Measurements from ENCODE around the gene NUP85. TPM values are rescaled to one million over a fixed set of nuclear protein-coding genes. Genes with fewer than 3 reads are reported as not detected.

NUP85 gene
- polyA plus RNA-seq, 6 donors from 2014 or later: 11.7 to 41.1 (median 33.4) TPM

- Mint-ChIP-seq H3K4me1 (peaks cover 12 to 19% (median 12%) of the 10 kb centered on the region in 3 donors), H3K36me3 (peaks cover 4 to 18% of the 10 kb centered on the region in 2 donors), H3K27me3 (no peaks in the 10 kb centered on the region), H3K9me3 (no peaks in the 10 kb centered on the region), H3K4me3 (no peak overlapping the region), H3K27ac (peak overlapping the region in 2 of 6 donors; percentile 77 to 94)
- DNase-seq (no peak), ATAC-seq (ENCODE audit: low read depth in 2 of 2) (no peak)
Observed at GRCh38 chr17:75239214-75239613, 33.7 kb downstream of the NUP85 start.

- Mint-ChIP-seq H3K36me3 (peaks cover 4 to 11% of the 10 kb centered on the region in 2 donors), H3K27me3 (no peaks in the 10 kb centered on the region), H3K4me3 (no peak overlapping the region), H3K9me3 (no peaks in the 10 kb centered on the region), H3K4me1 (peaks cover 17 to 24% (median 18%) of the 10 kb centered on the region in 3 donors), H3K27ac (peak overlapping the region in 4 of 6 donors; percentile 26 to 84 (median 56))
- no peak for DNase-seq
- no peak for ATAC-seq (ENCODE audit: low read depth in 2 of 2)
Observed at GRCh38 chr17:75239778-75240393, 34.4 kb downstream of the NUP85 start.

GRCh38 chr17:75240394-75241142 is 35.1 kb downstream of the NUP85 start:
- Mint-ChIP-seq H3K4me1 (peaks cover 17 to 25% (median 20%) of the 10 kb centered on the region in 3 donors), H3K36me3 (peaks cover 4 to 7% of the 10 kb centered on the region in 2 donors), H3K9me3 (no peaks in the 10 kb centered on the region), H3K4me3 (no peak overlapping the region), H3K27ac (peak overlapping the region in 4 of 6 donors; percentile 26 to 80 (median 69)), H3K27me3 (no peaks in the 10 kb centered on the region)
- DNase-seq: no peak
- no peak for ATAC-seq (ENCODE audit: low read depth in 2 of 2)

GRCh38 chr17:75241143-75241430 is 35.6 kb downstream of the NUP85 start:
- DNase-seq: no peak
- H3K36me3 Mint-ChIP-seq: peaks cover 4 to 7% of the 10 kb centered on the region in 2 donors
- H3K27me3 Mint-ChIP-seq: no peaks in the 10 kb centered on the region
- ATAC-seq (ENCODE audit: low read depth in 2 of 2): no peak
- H3K9me3 Mint-ChIP-seq: no peaks in the 10 kb centered on the region
- no peak overlapping the region for H3K27ac Mint-ChIP-seq
- peaks cover 17 to 30% (median 21%) of the 10 kb centered on the region in 3 donors for H3K4me1 Mint-ChIP-seq
- H3K4me3 Mint-ChIP-seq: no peak overlapping the region

- no peak for ATAC-seq (ENCODE audit: low read depth in 2 of 2)
- H3K27ac Mint-ChIP-seq: peak overlapping the region in 3 of 6 donors; percentile 81 to 87 (median 83)
- no peaks in the 10 kb centered on the region for H3K27me3 Mint-ChIP-seq
- H3K36me3 Mint-ChIP-seq: peaks cover 4 to 7% of the 10 kb centered on the region in 2 donors
- H3K4me1 Mint-ChIP-seq: peaks cover 17 to 30% (median 24%) of the 10 kb centered on the region in 3 donors
- DNase-seq: no peak
- no peaks in the 10 kb centered on the region for H3K9me3 Mint-ChIP-seq
- H3K4me3 Mint-ChIP-seq: no peak overlapping the region
Observed at GRCh38 chr17:75241502-75241901, 36.0 kb downstream of the NUP85 start.

GRCh38 chr17:75241996-75242460 is 36.5 kb downstream of the NUP85 start:
- Mint-ChIP-seq H3K9me3 (no peaks in the 10 kb centered on the region), H3K4me3 (peak overlapping the region in 1 of 8 donors; percentile 36), H3K36me3 (peaks cover 4 to 7% of the 10 kb centered on the region in 2 donors), H3K4me1 (peaks cover 21 to 30% (median 24%) of the 10 kb centered on the region in 3 donors), H3K27me3 (no peaks in the 10 kb centered on the region), H3K27ac (peak overlapping the region in 5 of 6 donors; percentile 27 to 87 (median 62))
- no peak for DNase-seq
- peak in 1 of 2 donors; percentile 3 for ATAC-seq (ENCODE audit: low read depth in 2 of 2)

- H3K4me1 Mint-ChIP-seq: peaks cover 21 to 30% (median 24%) of the 10 kb centered on the region in 3 donors
- H3K9me3 Mint-ChIP-seq: no peaks in the 10 kb centered on the region
- H3K27ac Mint-ChIP-seq: peak overlapping the region in 4 of 6 donors; percentile 38 to 87 (median 64)
- peaks cover 4 to 7% of the 10 kb centered on the region in 2 donors for H3K36me3 Mint-ChIP-seq
- peak overlapping the region in 1 of 8 donors; percentile 36 for H3K4me3 Mint-ChIP-seq
- DNase-seq: no peak
- ATAC-seq (ENCODE audit: low read depth in 2 of 2): peak; percentile 54 to 65
- H3K27me3 Mint-ChIP-seq: no peaks in the 10 kb centered on the region
Observed at GRCh38 chr17:75242461-75243042, 37.1 kb downstream of the NUP85 start.

GRCh38 chr17:75244133-75244866 is 38.8 kb downstream of the NUP85 start:
- Mint-ChIP-seq H3K27me3 (no peaks in the 10 kb centered on the region), H3K4me1 (peaks cover 17 to 26% (median 21%) of the 10 kb centered on the region in 3 donors), H3K4me3 (peak overlapping the region in 6 of 8 donors; percentile 2 to 85 (median 45)), H3K27ac (peak overlapping the region; percentile 78 to 93 (median 90)), H3K9me3 (no peaks in the 10 kb centered on the region), H3K36me3 (peaks cover 0 to 4% of the 10 kb centered on the region in 2 donors)
- DNase-seq (peak; percentile 37), ATAC-seq (ENCODE audit: low read depth in 2 of 2) (peak; percentile 69 to 76)

- ATAC-seq (ENCODE audit: low read depth in 2 of 2): no peak
- Mint-ChIP-seq H3K4me1 (peaks cover 23 to 32% (median 28%) of the 10 kb centered on the region in 3 donors), H3K4me3 (peak overlapping the region in 2 of 8 donors; percentile 2 to 53), H3K36me3 (peaks cover 0 to 4% of the 10 kb centered on the region in 2 donors), H3K27me3 (no peaks in the 10 kb centered on the region), H3K27ac (peak overlapping the region in 3 of 6 donors; percentile 47 to 90 (median 89)), H3K9me3 (no peaks in the 10 kb centered on the region)
- no peak for DNase-seq
Observed at GRCh38 chr17:75245011-75245410, 39.5 kb downstream of the NUP85 start.

GRCh38 chr17:75246404-75246803 is 40.9 kb downstream of the NUP85 start:
- Mint-ChIP-seq H3K36me3 (peaks cover 0 to 4% of the 10 kb centered on the region in 2 donors), H3K9me3 (no peaks in the 10 kb centered on the region), H3K4me3 (no peak overlapping the region), H3K27me3 (no peaks in the 10 kb centered on the region), H3K4me1 (peaks cover 28 to 42% (median 36%) of the 10 kb centered on the region in 3 donors), H3K27ac (no peak overlapping the region)
- ATAC-seq (ENCODE audit: low read depth in 2 of 2): no peak
- DNase-seq: no peak

- peak overlapping the region in 5 of 6 donors; percentile 5 to 92 (median 85) for H3K27ac Mint-ChIP-seq
- peaks cover 46 to 63% (median 60%) of the 10 kb centered on the region in 3 donors for H3K4me1 Mint-ChIP-seq
- H3K27me3 Mint-ChIP-seq: no peaks in the 10 kb centered on the region
- H3K36me3 Mint-ChIP-seq: no peaks in the 10 kb centered on the region
- peak overlapping the region in 6 of 8 donors; percentile 58 to 88 (median 78) for H3K4me3 Mint-ChIP-seq
- DNase-seq: no peak
- ATAC-seq (ENCODE audit: low read depth in 2 of 2): no peak
- H3K9me3 Mint-ChIP-seq: no peaks in the 10 kb centered on the region
Observed at GRCh38 chr17:75249564-75249963, 44.1 kb downstream of the NUP85 start.

- Mint-ChIP-seq H3K36me3 (no peaks in the 10 kb centered on the region), H3K27me3 (no peaks in the 10 kb centered on the region), H3K4me1 (peaks cover 44 to 62% (median 61%) of the 10 kb centered on the region in 3 donors), H3K9me3 (no peaks in the 10 kb centered on the region), H3K4me3 (peak overlapping the region in 7 of 8 donors; percentile 12 to 88 (median 74)), H3K27ac (peak overlapping the region in 5 of 6 donors; percentile 47 to 92 (median 85))
- DNase-seq (peak; percentile 25), ATAC-seq (ENCODE audit: low read depth in 2 of 2) (peak; percentile 33 to 45)
Observed at GRCh38 chr17:75250009-75250471, 44.6 kb downstream of the NUP85 start.
